Panc1 (cell line): Measurements from ENCODE around the gene YIPF4.

Experiments used
- POLR2AphosphoS5 ChIP-seq: IDR thresholded peaks from 2 replicates; pipeline ENCODE4 v1.6.1; 2012; ENCODE audit warnings: mild to moderate bottlenecking, low read depth, low read length, moderate library complexity
- REST ChIP-seq, 2 experiments: IDR thresholded peaks; 2 replicates each; pipeline ENCODE4 v1.6.1; 2011 to 2012; ENCODE audit warnings: low read depth in 2 of 2, control low read depth in 1 of 2, low read length in 1 of 2, mild to moderate bottlenecking in 1 of 2, moderate library complexity in 1 of 2; ENCODE audit not compliant: insufficient read depth in 1 of 2
- TF ChIP-seq, protein P1 (sequence below): fragments of 450-650 bp; IDR thresholded peaks from 2 replicates; pipeline ENCODE4 v1.5.1; 2017; ENCODE audit warnings: mild to moderate bottlenecking

DNA sequence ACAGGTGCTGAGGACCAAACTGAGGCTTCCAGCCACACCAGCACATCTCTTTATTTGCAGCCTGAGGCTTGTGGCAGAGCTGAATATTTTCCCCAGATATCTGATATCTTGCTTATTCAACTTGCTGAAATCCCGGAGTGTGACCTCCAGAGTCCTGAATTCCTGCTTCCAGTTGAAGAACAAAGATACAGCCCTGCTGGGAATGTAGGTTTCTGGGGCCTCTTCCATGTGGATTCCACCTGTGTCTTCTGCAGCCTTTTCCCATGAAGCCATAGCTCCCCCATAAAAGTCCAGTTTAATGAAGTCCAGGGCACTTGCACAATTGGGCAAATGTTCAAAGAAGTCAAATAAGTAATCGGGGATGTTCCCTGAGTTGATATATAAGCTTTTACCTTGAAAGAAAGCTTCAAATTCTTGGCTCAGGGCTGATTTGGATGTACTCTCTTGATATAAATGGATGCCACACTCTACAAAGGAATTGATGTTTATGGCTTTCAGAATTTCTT is 27.9 kb upstream of the YIPF4 start:
- no peak for TF ChIP-seq POLR2AphosphoS5
- TF ChIP-seq, protein P1, sequence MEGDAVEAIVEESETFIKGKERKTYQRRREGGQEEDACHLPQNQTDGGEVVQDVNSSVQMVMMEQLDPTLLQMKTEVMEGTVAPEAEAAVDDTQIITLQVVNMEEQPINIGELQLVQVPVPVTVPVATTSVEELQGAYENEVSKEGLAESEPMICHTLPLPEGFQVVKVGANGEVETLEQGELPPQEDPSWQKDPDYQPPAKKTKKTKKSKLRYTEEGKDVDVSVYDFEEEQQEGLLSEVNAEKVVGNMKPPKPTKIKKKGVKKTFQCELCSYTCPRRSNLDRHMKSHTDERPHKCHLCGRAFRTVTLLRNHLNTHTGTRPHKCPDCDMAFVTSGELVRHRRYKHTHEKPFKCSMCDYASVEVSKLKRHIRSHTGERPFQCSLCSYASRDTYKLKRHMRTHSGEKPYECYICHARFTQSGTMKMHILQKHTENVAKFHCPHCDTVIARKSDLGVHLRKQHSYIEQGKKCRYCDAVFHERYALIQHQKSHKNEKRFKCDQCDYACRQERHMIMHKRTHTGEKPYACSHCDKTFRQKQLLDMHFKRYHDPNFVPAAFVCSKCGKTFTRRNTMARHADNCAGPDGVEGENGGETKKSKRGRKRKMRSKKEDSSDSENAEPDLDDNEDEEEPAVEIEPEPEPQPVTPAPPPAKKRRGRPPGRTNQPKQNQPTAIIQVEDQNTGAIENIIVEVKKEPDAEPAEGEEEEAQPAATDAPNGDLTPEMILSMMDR = no peak
- no peak for TF ChIP-seq REST (IDR thresholded peaks at IDR 0.05; ENCODE audit: insufficient read depth in 1 of 2, low read depth in 2 of 2, low read length in 1 of 2)
